Endothelial cell of umbilical vein (primary cell): ENCODE data around the gene JMJD8. TPM values are rescaled to one million over a fixed set of nuclear protein-coding genes. Genes with fewer than 3 reads are reported as not detected.

ENCODE experiments used
- BruUV-seq: library from RNA; stranded (reverse); fragments of 400-500 nt; replicated peaks from 2 replicates; lab custom pipeline; 2021; lab: Mats Ljungman, UMichigan
- CTCF ChIA-PET: fragments of 300-600, 350-600 bp; sonication (Branson Sonifier 250); formaldehyde crosslinking; loops from one replicate; lab custom pipeline; 2021; ENCODE audit warnings: antibody characterized with exemption, inconsistent platforms; lab: Charles Lee
- POLR2A ChIA-PET: fragments of 300-600, 350-600 bp; sonication (Branson Sonifier 250); formaldehyde crosslinking; loops from one replicate; lab custom pipeline; 2021; ENCODE audit warnings: antibody characterized with exemption, inconsistent platforms; lab: Charles Lee
- DNase-seq: peaks from one replicate; pipeline ENCODE4 v3.0.0-alpha.2; 2011; ENCODE audit warnings: low read depth, low spot score
- FAIRE-seq: peaks from 2 replicates; lab custom pipeline; 2011; peaks lifted over from hg19 to GRCh38; lab: Jason Lieb, UNC
- H2AFZ ChIP-seq: 2 replicates; pipeline ENCODE4 v1.6.0; 2012; ENCODE audit warnings: low read depth, low read length, control low read depth, inconsistent platforms
- H3K27ac ChIP-seq: 2 replicates; pipeline ENCODE4 v1.5.1; 2011; ENCODE audit warnings: low read depth, mild to moderate bottlenecking, control low read depth, low read length, moderate library complexity; ENCODE audit not compliant: insufficient read depth
- H3K27me3 ChIP-seq, 2 experiments: 2 replicates each; pipeline versions ENCODE4 v1.6.0 to v1.6.1; 2011; ENCODE audit warnings: low read length in 2 of 2, mixed read lengths in 1 of 2; ENCODE audit not compliant: control insufficient read depth in 2 of 2, insufficient read depth in 2 of 2
- H3K36me3 ChIP-seq, 2 experiments: 2 replicates in 1 of 2; 3 replicates in 1 of 2; pipeline ENCODE4 v1.5.1; 2011; ENCODE audit warnings: low read length in 2 of 2, mild to moderate bottlenecking in 1 of 2, moderate library complexity in 1 of 2; ENCODE audit not compliant: control insufficient read depth in 2 of 2, insufficient read depth in 2 of 2; ENCODE audit errors: extremely low read depth in 1 of 2
- H3K4me1 ChIP-seq: 3 replicates; pipeline ENCODE4 v1.5.1; 2011; ENCODE audit warnings: mild to moderate bottlenecking, low read length; ENCODE audit not compliant: control insufficient read depth, insufficient read depth; ENCODE audit errors: extremely low read depth
- H3K4me2 ChIP-seq: 2 replicates; pipeline ENCODE4 v1.6.1; 2011; ENCODE audit warnings: low read length, control low read depth, mixed read lengths; ENCODE audit not compliant: insufficient read depth
- H3K4me3 ChIP-seq, 3 experiments: fragments of 200-600 bp in 1 of 3; sonication (generic), shearing (Covaris generic) in 1 of 3; replicated peaks in 1 of 3; 2 replicates each; pipeline ENCODE4 v1.5.1; 2011 to 2016; ENCODE audit warnings: control low read depth in 3 of 3, low read length in 3 of 3, mild to moderate bottlenecking in 2 of 3, inconsistent platforms in 1 of 3, low read depth in 1 of 3, moderate library complexity in 1 of 3; ENCODE audit not compliant: insufficient read depth in 1 of 3
- H3K79me2 ChIP-seq: 2 replicates; pipeline ENCODE4 v1.6.0; 2012; ENCODE audit warnings: low read length, inconsistent platforms; ENCODE audit not compliant: control insufficient read depth, insufficient read depth
- H3K9ac ChIP-seq: replicated peaks from 2 replicates; pipeline ENCODE3; 2011; ENCODE audit warnings: low read length, control low read depth; ENCODE audit not compliant: insufficient read depth; ENCODE audit errors: extremely low read depth
- H3K9me1 ChIP-seq: replicated peaks from 3 replicates; pipeline ENCODE4 v1.6.0; 2011; ENCODE audit warnings: mild to moderate bottlenecking, low read length; ENCODE audit not compliant: control insufficient read depth, insufficient read depth; ENCODE audit errors: extremely low read depth
- H3K9me3 ChIP-seq: replicated peaks from 2 replicates; pipeline ENCODE4 v1.5.1; 2012; ENCODE audit warnings: low read length, inconsistent platforms; ENCODE audit not compliant: control insufficient read depth, insufficient read depth
- H4K20me1 ChIP-seq: replicated peaks from 2 replicates; pipeline ENCODE3; 2011; ENCODE audit warnings: mild to moderate bottlenecking, low read length; ENCODE audit not compliant: control insufficient read depth, insufficient read depth; ENCODE audit errors: extremely low read depth
- EZH2 ChIP-seq: IDR thresholded peaks from 2 replicates; pipeline ENCODE4 v1.6.1; 2012; ENCODE audit warnings: borderline replicate concordance, low read depth, mild to moderate bottlenecking, moderate library complexity, low read length, inconsistent platforms; ENCODE audit not compliant: severe bottlenecking
- FOS ChIP-seq: IDR thresholded peaks from 2 replicates; pipeline ENCODE4 v1.6.1; 2011; ENCODE audit warnings: mild to moderate bottlenecking, low read length, moderate library complexity, borderline replicate concordance; ENCODE audit not compliant: insufficient read depth
- GATA2 ChIP-seq: IDR thresholded peaks from 2 replicates; pipeline ENCODE4 v1.7.0; 2011; ENCODE audit warnings: low read depth, mild to moderate bottlenecking, moderate library complexity, mixed read lengths, low read length; ENCODE audit not compliant: insufficient read length, insufficient read depth
- JUN ChIP-seq: IDR thresholded peaks from 2 replicates; pipeline ENCODE4 v1.6.1; 2011; ENCODE audit warnings: borderline replicate concordance, low read depth; ENCODE audit not compliant: insufficient read length, insufficient read depth
- MYC ChIP-seq: IDR thresholded peaks from one replicate; pipeline ENCODE4 v1.6.1; 2011; ENCODE audit warnings: mild to moderate bottlenecking, low read depth, low read length
- POLR2A ChIP-seq: IDR thresholded peaks from 2 replicates; pipeline ENCODE4 v1.6.1; 2012; ENCODE audit warnings: low read depth, mild to moderate bottlenecking, control low read depth, low read length
- POLR2AphosphoS5 ChIP-seq: IDR thresholded peaks from 2 replicates; pipeline ENCODE4 v1.6.1; 2012; ENCODE audit warnings: low read depth, mild to moderate bottlenecking, control low read depth, low read length, moderate library complexity; ENCODE audit not compliant: insufficient read depth
- dilution Hi-C: fragments of 300-500 bp; cut with MboI; formaldehyde crosslinking; loops from one replicate; pipeline ENCODE4 v1.15.0; 2019; ENCODE audit warnings: low sequenced_read_pairs; ENCODE audit not compliant: extremely low pct_ligation_motif_present
- intact Hi-C: fragments of 100-400 bp; cut with micrococcal nuclease; formaldehyde crosslinking; loops from one replicate; pipeline ENCODE4 v1.10.0; 2022
- polyA plus RNA-seq, 4 experiments: library from polyadenylated mRNA; depleted of rRNA in 3 of 4; stranded (reverse) in 3 of 4; unstranded in 1 of 4; fragments of >200 nt; gene quantifications; 2 replicates each; pipeline versions ENCODE4 v1.2.1 to v1.2.3, GENCODE V29; 2011 to 2012; ENCODE audit warnings: missing spikeins in 1 of 4
- total RNA-seq: library from RNA; stranded (reverse); gene quantifications from 2 replicates; pipeline ENCODE4 v1.2.3, GENCODE V29; 2021
- TF ChIP-seq, protein P1 (sequence below), 2 donors: IDR thresholded peaks; 1 replicate in 1 of 2; 2 replicates in 1 of 2; pipeline ENCODE4 v1.5.1; 2011; ENCODE audit warnings: low read length in 2 of 2, mild to moderate bottlenecking in 2 of 2, moderate library complexity in 2 of 2, control low read depth in 1 of 2, inconsistent platforms in 1 of 2, low read depth in 1 of 2; ENCODE audit not compliant: insufficient read depth in 1 of 2; ENCODE audit errors: extremely low read depth in 1 of 2
- TF ChIP-seq, protein P2 (sequence below): IDR thresholded peaks from 2 replicates; pipeline ENCODE4 v1.6.1; 2011; ENCODE audit not compliant: insufficient read depth, insufficient read length

The JMJD8 gene
- total and polyA plus RNA-seq, 2 donors (not counting 3 experiments of a cell fraction or from before 2014, with no cell fraction given), result 55.1 to 102 TPM

DNA sequence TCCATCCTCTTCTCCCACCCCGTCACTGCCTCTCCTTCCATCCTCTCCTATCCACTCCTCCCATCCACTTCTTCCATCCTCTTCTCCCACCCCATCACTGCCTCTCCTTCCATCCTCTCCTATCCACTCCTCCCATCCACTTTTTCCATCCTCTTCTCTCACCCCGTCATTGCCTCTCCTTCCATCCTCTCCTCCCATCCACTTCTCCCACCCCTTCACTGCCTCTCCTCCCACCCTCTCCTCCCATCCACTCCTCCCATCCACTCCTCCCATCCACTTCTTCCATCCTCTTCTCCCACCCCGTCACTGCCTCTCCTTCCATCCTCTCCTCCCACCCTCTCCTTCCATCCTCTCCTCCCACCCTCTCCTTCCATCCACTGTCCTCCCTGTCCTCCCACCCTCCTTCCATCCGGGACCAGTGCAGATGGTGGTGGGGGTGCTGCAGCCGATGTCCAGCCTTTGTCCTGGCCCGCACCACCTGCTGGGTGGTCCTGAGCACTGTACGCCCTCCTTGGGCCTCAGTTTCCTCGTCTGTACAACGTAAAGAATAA lies 52.3 kb downstream of the JMJD8 start:
- H3K27ac ChIP-seq, result no peak overlapping the region
- intact Hi-C loops, result no loop called here
- H3K9ac ChIP-seq, result no peak overlapping the region
- FAIRE-seq (no peak), DNase-seq (no peak)
- H4K20me1 ChIP-seq, result no peaks in the 10 kb centered on the region
- dilution Hi-C loops, result no loop called here
- TF ChIP-seq GATA2 (no peak), JUN (no peak), POLR2AphosphoS5 (no peak), POLR2A (no peak), MYC (no peak), FOS (no peak), EZH2 (no peak)
- TF ChIP-seq, protein P1, sequence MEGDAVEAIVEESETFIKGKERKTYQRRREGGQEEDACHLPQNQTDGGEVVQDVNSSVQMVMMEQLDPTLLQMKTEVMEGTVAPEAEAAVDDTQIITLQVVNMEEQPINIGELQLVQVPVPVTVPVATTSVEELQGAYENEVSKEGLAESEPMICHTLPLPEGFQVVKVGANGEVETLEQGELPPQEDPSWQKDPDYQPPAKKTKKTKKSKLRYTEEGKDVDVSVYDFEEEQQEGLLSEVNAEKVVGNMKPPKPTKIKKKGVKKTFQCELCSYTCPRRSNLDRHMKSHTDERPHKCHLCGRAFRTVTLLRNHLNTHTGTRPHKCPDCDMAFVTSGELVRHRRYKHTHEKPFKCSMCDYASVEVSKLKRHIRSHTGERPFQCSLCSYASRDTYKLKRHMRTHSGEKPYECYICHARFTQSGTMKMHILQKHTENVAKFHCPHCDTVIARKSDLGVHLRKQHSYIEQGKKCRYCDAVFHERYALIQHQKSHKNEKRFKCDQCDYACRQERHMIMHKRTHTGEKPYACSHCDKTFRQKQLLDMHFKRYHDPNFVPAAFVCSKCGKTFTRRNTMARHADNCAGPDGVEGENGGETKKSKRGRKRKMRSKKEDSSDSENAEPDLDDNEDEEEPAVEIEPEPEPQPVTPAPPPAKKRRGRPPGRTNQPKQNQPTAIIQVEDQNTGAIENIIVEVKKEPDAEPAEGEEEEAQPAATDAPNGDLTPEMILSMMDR (IDR thresholded peaks at IDR 0.05; ENCODE audit: extremely low read depth in 1 of 2, insufficient read depth in 1 of 2, low read depth in 1 of 2, low read length in 2 of 2), result no peak
- TF ChIP-seq, protein P2, sequence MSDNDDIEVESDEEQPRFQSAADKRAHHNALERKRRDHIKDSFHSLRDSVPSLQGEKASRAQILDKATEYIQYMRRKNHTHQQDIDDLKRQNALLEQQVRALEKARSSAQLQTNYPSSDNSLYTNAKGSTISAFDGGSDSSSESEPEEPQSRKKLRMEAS, result no peak
- H3K79me2 ChIP-seq, result peaks cover 8% of the 10 kb centered on the region
- BruUV-seq, result no TSS peak
- H3K4me2 ChIP-seq, result no peak overlapping the region
- ChIA-PET POLR2A (no interaction called here), CTCF (no interaction called here)
- H2AFZ ChIP-seq, result no peak overlapping the region
- no peaks in the 10 kb centered on the region for H3K27me3 ChIP-seq
- no peak overlapping the region for H3K4me3 ChIP-seq
- H3K9me1 ChIP-seq, result no peaks in the 10 kb centered on the region
- peaks cover 4% of the 10 kb centered on the region for H3K4me1 ChIP-seq
- no peaks in the 10 kb centered on the region for H3K9me3 ChIP-seq
- H3K36me3 ChIP-seq, result peaks cover 0 to 3% of the 10 kb centered on the region in 2 experiments

Other genes starting within 250 kb of the JMJD8 start
- 65.0 and 70.1 TPM in 2 replicates for gene CAPN15, start 156.6 kb downstream of the JMJD8 start, total RNA-seq
- 33.9 and 48.6 TPM in 2 replicates for gene CAPN15, start 156.6 kb downstream of the JMJD8 start, polyA plus RNA-seq
- gene PRR35, start 123.9 kb downstream of the JMJD8 start, total RNA-seq, result not detected in 2 replicates
- gene PRR35, start 123.9 kb downstream of the JMJD8 start, polyA plus RNA-seq, result not detected in 2 replicates
- 0.30 and 0.73 TPM in 2 replicates for gene NHLRC4, start 117.3 kb downstream of the JMJD8 start, total RNA-seq
- gene NHLRC4, start 117.3 kb downstream of the JMJD8 start, polyA plus RNA-seq, result 0.94 and 0.96 TPM in 2 replicates
- 56.8 and 67.7 TPM in 2 replicates for gene PIGQ, start 114.4 kb downstream of the JMJD8 start, total RNA-seq
- gene PIGQ, start 114.4 kb downstream of the JMJD8 start, polyA plus RNA-seq, result 66.9 and 82.9 TPM in 2 replicates
- 16.7 and 18.8 TPM in 2 replicates for gene RAB40C, start 94.3 kb downstream of the JMJD8 start, total RNA-seq
- 12.4 and 16.3 TPM in 2 replicates for gene RAB40C, start 94.3 kb downstream of the JMJD8 start, polyA plus RNA-seq
- 0.28 and 0.40 TPM in 2 replicates for gene WFIKKN1, start 53.3 kb downstream of the JMJD8 start, total RNA-seq
- 0.03 and 0.06 TPM in 2 replicates for gene WFIKKN1, start 53.3 kb downstream of the JMJD8 start, polyA plus RNA-seq
- gene METTL26, start 48.0 kb downstream of the JMJD8 start, total RNA-seq, result 112 and 114 TPM in 2 replicates
- 138 and 215 TPM in 2 replicates for gene METTL26, start 48.0 kb downstream of the JMJD8 start, polyA plus RNA-seq
- gene MCRIP2, start 42.5 kb downstream of the JMJD8 start, total RNA-seq, result 12.9 and 17.1 TPM in 2 replicates
- 18.9 and 29.9 TPM in 2 replicates for gene MCRIP2, start 42.5 kb downstream of the JMJD8 start, polyA plus RNA-seq
- 50.0 and 51.8 TPM in 2 replicates for gene WDR90, start 35.0 kb downstream of the JMJD8 start, total RNA-seq
- 22.2 and 29.2 TPM in 2 replicates for gene WDR90, start 35.0 kb downstream of the JMJD8 start, polyA plus RNA-seq
- gene RHOT2, start 16.2 kb downstream of the JMJD8 start, total RNA-seq, result 96.0 and 106 TPM in 2 replicates
- 139 and 190 TPM in 2 replicates for gene RHOT2, start 16.2 kb downstream of the JMJD8 start, polyA plus RNA-seq
- gene RHBDL1, start 8.7 kb downstream of the JMJD8 start, total RNA-seq, result 1.8 TPM in 2 replicates
- gene RHBDL1, start 8.7 kb downstream of the JMJD8 start, polyA plus RNA-seq, result 1.1 and 1.8 TPM in 2 replicates
- gene STUB1, start 3.9 kb downstream of the JMJD8 start, total RNA-seq, result 105 and 107 TPM in 2 replicates
- gene STUB1, start 3.9 kb downstream of the JMJD8 start, polyA plus RNA-seq, result 147 and 152 TPM in 2 replicates
- 9.9 and 11.2 TPM in 2 replicates for gene WDR24, start 6.1 kb upstream of the JMJD8 start, total RNA-seq
- gene WDR24, start 6.1 kb upstream of the JMJD8 start, polyA plus RNA-seq, result 9.9 and 14.1 TPM in 2 replicates
- gene FBXL16, start 21.5 kb upstream of the JMJD8 start, total RNA-seq, result 0.22 TPM in 1 of 2 replicates, not detected in the other
- 0.07 and 0.18 TPM in 2 replicates for gene FBXL16, start 21.5 kb upstream of the JMJD8 start, polyA plus RNA-seq
- gene METRN, start 30.8 kb upstream of the JMJD8 start, total RNA-seq, result 14.1 and 16.1 TPM in 2 replicates
- 10.0 and 23.4 TPM in 2 replicates for gene METRN, start 30.8 kb upstream of the JMJD8 start, polyA plus RNA-seq
- 26.1 and 29.1 TPM in 2 replicates for gene ANTKMT, start 36.8 kb upstream of the JMJD8 start, total RNA-seq
- 27.9 and 40.5 TPM in 2 replicates for gene ANTKMT, start 36.8 kb upstream of the JMJD8 start, polyA plus RNA-seq
- gene CCDC78, start 42.1 kb upstream of the JMJD8 start, total RNA-seq, result 0.53 and 1.3 TPM in 2 replicates
- 0.50 and 1.2 TPM in 2 replicates for gene CCDC78, start 42.1 kb upstream of the JMJD8 start, polyA plus RNA-seq
- gene HAGHL, start 42.8 kb upstream of the JMJD8 start, total RNA-seq, result 5.9 and 6.8 TPM in 2 replicates
- 6.3 and 8.5 TPM in 2 replicates for gene HAGHL, start 42.8 kb upstream of the JMJD8 start, polyA plus RNA-seq
- 31.2 and 33.8 TPM in 2 replicates for gene CIAO3, start 56.7 kb upstream of the JMJD8 start, total RNA-seq
- gene CIAO3, start 56.7 kb upstream of the JMJD8 start, polyA plus RNA-seq, result 23.1 and 29.1 TPM in 2 replicates
- not detected in 2 replicates for gene MSLN, start 76.4 kb upstream of the JMJD8 start, total RNA-seq
- gene MSLN, start 76.4 kb upstream of the JMJD8 start, polyA plus RNA-seq, result not detected in 2 replicates
- gene RPUSD1, start 104.0 kb upstream of the JMJD8 start, total RNA-seq, result 42.3 and 46.2 TPM in 2 replicates
- 55.8 and 69.0 TPM in 2 replicates for gene RPUSD1, start 104.0 kb upstream of the JMJD8 start, polyA plus RNA-seq
- 58.6 and 69.5 TPM in 2 replicates for gene CHTF18, start 104.3 kb upstream of the JMJD8 start, total RNA-seq
- 33.0 and 45.3 TPM in 2 replicates for gene CHTF18, start 104.3 kb upstream of the JMJD8 start, polyA plus RNA-seq
- gene GNG13, start 116.4 kb upstream of the JMJD8 start, total RNA-seq, result not detected in 2 replicates
- gene GNG13, start 116.4 kb upstream of the JMJD8 start, polyA plus RNA-seq, result not detected in 2 replicates